DND-41 (cell line): Measurements from ENCODE around the gene CAPN2.

Source experiments
- ATAC-seq: fragments of 200-7000 bp; cut with Tn5 transposase; 3 replicates; pipeline ENCODE4 v1.9.1; 2021; ENCODE audit warnings: low read depth; ENCODE audit not compliant: insufficient read depth
- DNase-seq: peaks from one replicate; pipeline ENCODE4 v3.0.0-alpha.2; 2020
- H2AFZ ChIP-seq: 2 replicates; pipeline ENCODE4 v1.6.0; 2012; ENCODE audit warnings: low read depth, low read length
- H3K27ac ChIP-seq: 2 replicates; pipeline ENCODE4 v1.5.1; 2012; ENCODE audit warnings: low read length, inconsistent platforms
- H3K27me3 ChIP-seq: fragments of 200-600 bp; sonication (generic); 2 replicates; pipeline ENCODE4 v1.6.0; 2012; ENCODE audit warnings: low read length, mild to moderate bottlenecking, inconsistent platforms; ENCODE audit not compliant: insufficient read depth, poor library complexity
- H3K36me3 ChIP-seq: 2 replicates; pipeline ENCODE4 v1.5.1; 2012; ENCODE audit warnings: low read length, inconsistent platforms; ENCODE audit not compliant: insufficient read depth
- H3K4me1 ChIP-seq: 2 replicates; pipeline ENCODE4 v1.5.1; 2012; ENCODE audit warnings: mild to moderate bottlenecking, low read length; ENCODE audit not compliant: insufficient read depth
- H3K4me2 ChIP-seq: 2 replicates; pipeline ENCODE4 v1.6.0; 2012; ENCODE audit warnings: mild to moderate bottlenecking, moderate library complexity, low read length, inconsistent platforms; ENCODE audit not compliant: insufficient read depth
- H3K4me3 ChIP-seq, 2 experiments: fragments of 200-600 bp in 1 of 2; shearing (Covaris generic) in 1 of 2; 2 replicates each; pipeline ENCODE4 v1.5.1; 2012 to 2016; ENCODE audit warnings: inconsistent platforms in 2 of 2, low read length in 2 of 2, mild to moderate bottlenecking in 2 of 2, low read depth in 1 of 2, moderate library complexity in 1 of 2
- H3K79me2 ChIP-seq: 2 replicates; pipeline ENCODE4 v1.6.0; 2012; ENCODE audit warnings: low read length, inconsistent platforms; ENCODE audit not compliant: insufficient read depth
- H3K9ac ChIP-seq: 2 replicates; pipeline ENCODE4 v1.6.0; 2012; ENCODE audit warnings: low read depth, mild to moderate bottlenecking, inconsistent platforms, low read length, moderate library complexity
- H3K9me3 ChIP-seq: 2 replicates; pipeline ENCODE4 v1.5.1; 2012; ENCODE audit warnings: low read length, moderate library complexity, mild to moderate bottlenecking, inconsistent platforms; ENCODE audit not compliant: insufficient read depth, severe bottlenecking
- H4K20me1 ChIP-seq: 2 replicates; pipeline ENCODE4 v1.6.0; 2012; ENCODE audit warnings: low read length; ENCODE audit not compliant: insufficient read depth
- EZH2 ChIP-seq: IDR thresholded peaks from 3 replicates; pipeline ENCODE4 v1.6.1; 2012; ENCODE audit warnings: borderline replicate concordance, low read depth, mild to moderate bottlenecking, moderate library complexity, low read length, inconsistent platforms; ENCODE audit not compliant: severe bottlenecking
- TF ChIP-seq, protein P1 (sequence below): IDR thresholded peaks from 2 replicates; pipeline ENCODE4 v1.5.1; 2012; ENCODE audit warnings: borderline replicate concordance, low read length, moderate library complexity, mild to moderate bottlenecking; ENCODE audit not compliant: poor library complexity, severe bottlenecking; ENCODE audit errors: extremely low read depth

CAPN2 gene

GRCh38 chr1:223680188-223680587, 32.2 kb upstream of the CAPN2 start:
- H3K36me3 ChIP-seq: no peaks in the 10 kb centered on the region
- H3K79me2 ChIP-seq: no peaks in the 10 kb centered on the region
- no peak overlapping the region for H3K27ac ChIP-seq
- 0 out of 2 replicates have a peak, but pooled peaks cover 5% of the 10 kb centered on the region for H4K20me1 ChIP-seq
- H3K4me3 ChIP-seq: no peak overlapping the region
- no peak for DNase-seq
- H3K27me3 ChIP-seq: peaks cover 6% of the 10 kb centered on the region
- TF ChIP-seq, protein P1, sequence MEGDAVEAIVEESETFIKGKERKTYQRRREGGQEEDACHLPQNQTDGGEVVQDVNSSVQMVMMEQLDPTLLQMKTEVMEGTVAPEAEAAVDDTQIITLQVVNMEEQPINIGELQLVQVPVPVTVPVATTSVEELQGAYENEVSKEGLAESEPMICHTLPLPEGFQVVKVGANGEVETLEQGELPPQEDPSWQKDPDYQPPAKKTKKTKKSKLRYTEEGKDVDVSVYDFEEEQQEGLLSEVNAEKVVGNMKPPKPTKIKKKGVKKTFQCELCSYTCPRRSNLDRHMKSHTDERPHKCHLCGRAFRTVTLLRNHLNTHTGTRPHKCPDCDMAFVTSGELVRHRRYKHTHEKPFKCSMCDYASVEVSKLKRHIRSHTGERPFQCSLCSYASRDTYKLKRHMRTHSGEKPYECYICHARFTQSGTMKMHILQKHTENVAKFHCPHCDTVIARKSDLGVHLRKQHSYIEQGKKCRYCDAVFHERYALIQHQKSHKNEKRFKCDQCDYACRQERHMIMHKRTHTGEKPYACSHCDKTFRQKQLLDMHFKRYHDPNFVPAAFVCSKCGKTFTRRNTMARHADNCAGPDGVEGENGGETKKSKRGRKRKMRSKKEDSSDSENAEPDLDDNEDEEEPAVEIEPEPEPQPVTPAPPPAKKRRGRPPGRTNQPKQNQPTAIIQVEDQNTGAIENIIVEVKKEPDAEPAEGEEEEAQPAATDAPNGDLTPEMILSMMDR: no peak
- no peak for TF ChIP-seq EZH2
- H3K9me3 ChIP-seq: no peaks in the 10 kb centered on the region
- no peak overlapping the region for H2AFZ ChIP-seq
- H3K4me1 ChIP-seq: no peaks in the 10 kb centered on the region
- no peak overlapping the region for H3K4me2 ChIP-seq
- ATAC-seq: no peak
- H3K9ac ChIP-seq: no peak overlapping the region

- no peaks in the 10 kb centered on the region for H3K4me1 ChIP-seq
- H2AFZ ChIP-seq: no peak overlapping the region
- DNase-seq (no peak), ATAC-seq (no peak)
- H3K36me3 ChIP-seq: no peaks in the 10 kb centered on the region
- TF ChIP-seq, protein P1: no peak
- TF ChIP-seq EZH2: no peak
- no peak overlapping the region for H3K4me2 ChIP-seq
- no peaks in the 10 kb centered on the region for H3K9me3 ChIP-seq
- no peak overlapping the region for H3K4me3 ChIP-seq
- H4K20me1 ChIP-seq: 0 out of 2 replicates have a peak, but pooled peaks cover 5% of the 10 kb centered on the region
- H3K27ac ChIP-seq: no peak overlapping the region
- H3K79me2 ChIP-seq: no peaks in the 10 kb centered on the region
- H3K9ac ChIP-seq: no peak overlapping the region
- H3K27me3 ChIP-seq: peaks cover 6% of the 10 kb centered on the region
Observed at GRCh38 chr1:223682502-223682901, 29.8 kb upstream of the CAPN2 start.

GRCh38 chr1:223683586-223684487, 28.5 kb upstream of the CAPN2 start:
- H3K27ac ChIP-seq: no peak overlapping the region
- no peak overlapping the region for H3K4me2 ChIP-seq
- no peak overlapping the region for H2AFZ ChIP-seq
- H3K9ac ChIP-seq: no peak overlapping the region
- no peaks in the 10 kb centered on the region for H3K79me2 ChIP-seq
- ATAC-seq (peak; percentile 83), DNase-seq (peak; percentile 65)
- TF ChIP-seq EZH2: no peak
- TF ChIP-seq, protein P1: peak; percentile 83
- 0 out of 2 replicates have a peak, but pooled peaks cover 5% of the 10 kb centered on the region for H4K20me1 ChIP-seq
- no peaks in the 10 kb centered on the region for H3K36me3 ChIP-seq
- H3K4me1 ChIP-seq: no peaks in the 10 kb centered on the region
- no peaks in the 10 kb centered on the region for H3K9me3 ChIP-seq
- H3K27me3 ChIP-seq: peaks cover 6% of the 10 kb centered on the region
- H3K4me3 ChIP-seq: no peak overlapping the region
